Brain pericyte (primary cell): ENCODE results near the gene ERCC6.
A peak's percentile ranks its signal among the peaks of the same experiment; 100 is the strongest.

Experiments used
- DNase-seq: peaks from one replicate; pipeline ENCODE4 v3.0.0-alpha.2; 2012; ENCODE audit warnings: low read depth, low spot score

Gene ERCC6

GRCh38 chr10:49538381-49539319 lies at the start of gene ERCC6:
Gene ERCC6 (minus strand): TSS chr10:49539121.
- DNase-seq: peak; percentile 94

GRCh38 chr10:49587981-49588380 lies 49.1 kb upstream of the ERCC6 start:
- no peak for DNase-seq

GRCh38 chr10:49585387-49585786 lies 46.5 kb upstream of the ERCC6 start:
- no peak for DNase-seq

- DNase-seq: no peak
Observed at GRCh38 chr10:49579621-49580020, 40.7 kb upstream of the ERCC6 start.

GRCh38 chr10:49578392-49578791 lies 39.5 kb upstream of the ERCC6 start:
- DNase-seq: no peak

- no peak for DNase-seq
Observed at GRCh38 chr10:49577182-49577925, 38.4 kb upstream of the ERCC6 start.

GRCh38 chr10:49575489-49576072 lies 36.7 kb upstream of the ERCC6 start:
- DNase-seq: no peak

- no peak for DNase-seq
Observed at GRCh38 chr10:49572594-49573114, 33.7 kb upstream of the ERCC6 start.

- no peak for DNase-seq
Observed at GRCh38 chr10:49571388-49571787, 32.5 kb upstream of the ERCC6 start.

- DNase-seq: no peak
Observed at GRCh38 chr10:49569031-49569631, 30.2 kb upstream of the ERCC6 start.

- DNase-seq: no peak
Observed at GRCh38 chr10:49568235-49568634, 29.3 kb upstream of the ERCC6 start.

GRCh38 chr10:49567810-49568209 lies 28.9 kb upstream of the ERCC6 start:
- no peak for DNase-seq

GRCh38 chr10:49564461-49565009 lies 25.6 kb upstream of the ERCC6 start:
- no peak for DNase-seq

- DNase-seq: no peak
Observed at GRCh38 chr10:49562893-49563292, 24.0 kb upstream of the ERCC6 start.

- no peak for DNase-seq
Observed at GRCh38 chr10:49560526-49560925, 21.6 kb upstream of the ERCC6 start.

- no peak for DNase-seq
Observed at GRCh38 chr10:49559476-49559875, 20.6 kb upstream of the ERCC6 start.

- DNase-seq: no peak
Observed at GRCh38 chr10:49558190-49558589, 19.3 kb upstream of the ERCC6 start.

- DNase-seq: no peak
Observed at GRCh38 chr10:49557681-49558080, 18.8 kb upstream of the ERCC6 start.

- no peak for DNase-seq
Observed at GRCh38 chr10:49556723-49557122, 17.8 kb upstream of the ERCC6 start.

GRCh38 chr10:49552277-49552676 lies 13.4 kb upstream of the ERCC6 start:
- DNase-seq: no peak

- DNase-seq: no peak
Observed at GRCh38 chr10:49550563-49550962, 11.6 kb upstream of the ERCC6 start.
